GM21526 (cell line): ENCODE data around the gene TIPARP.
"Not testable (repeated sequence)": the region's sequence is repeated elsewhere in the genome, so short reads cannot be mapped to it uniquely, and the experiment has no call there.

ENCODE experiments used
- ATAC-seq: cut with Tn5 transposase; IDR thresholded peaks from one replicate; pipeline ENCODE4 v1.9.1; 2021; ENCODE audit warnings: moderate library complexity; ENCODE audit not compliant: unreplicated experiment, low FRiP score

The TIPARP gene

GRCh38 chr3:156644958-156645357 lies 29.4 kb upstream of the TIPARP start:
- ATAC-seq, result no peak

DNA sequence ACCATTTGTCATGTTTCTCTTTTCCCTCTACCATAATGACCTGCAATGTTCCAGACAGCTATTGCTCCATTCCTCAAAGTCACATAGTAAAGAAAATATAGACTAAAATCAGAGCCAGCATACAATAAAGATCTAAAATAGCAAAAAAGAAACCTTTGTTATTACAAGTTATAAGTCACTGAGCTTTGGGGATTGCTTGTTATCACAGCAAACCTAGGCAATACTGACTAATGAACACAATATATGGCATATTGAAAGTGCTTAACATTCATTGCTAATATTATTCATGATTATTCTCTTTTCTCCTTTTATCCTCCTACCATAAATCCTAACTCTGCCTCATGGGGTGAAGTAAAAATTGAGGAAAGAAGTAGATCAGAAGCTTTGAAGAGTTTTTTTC lies 27.4 kb upstream of the TIPARP start:
- no peak for ATAC-seq

DNA sequence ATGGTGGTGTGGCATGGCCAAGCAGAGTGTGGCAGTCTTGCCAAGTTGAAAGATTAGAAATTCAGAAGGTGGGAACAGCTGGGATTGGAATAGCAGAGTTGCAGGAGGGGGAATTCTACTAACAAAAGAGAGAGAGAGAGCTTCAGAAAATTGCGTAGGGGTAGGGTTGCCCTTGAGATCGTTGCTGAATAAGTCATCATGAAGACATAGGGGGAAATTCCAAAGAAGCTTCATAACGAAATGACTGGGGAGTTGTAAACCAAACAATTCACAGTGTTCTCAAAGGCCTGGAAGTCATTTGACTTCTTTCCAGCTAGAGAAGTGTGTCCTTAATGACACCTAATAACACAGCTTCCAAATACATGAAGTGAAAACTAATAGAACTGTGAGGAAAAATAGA lies 26.3 kb upstream of the TIPARP start:
- ATAC-seq, result no peak

DNA sequence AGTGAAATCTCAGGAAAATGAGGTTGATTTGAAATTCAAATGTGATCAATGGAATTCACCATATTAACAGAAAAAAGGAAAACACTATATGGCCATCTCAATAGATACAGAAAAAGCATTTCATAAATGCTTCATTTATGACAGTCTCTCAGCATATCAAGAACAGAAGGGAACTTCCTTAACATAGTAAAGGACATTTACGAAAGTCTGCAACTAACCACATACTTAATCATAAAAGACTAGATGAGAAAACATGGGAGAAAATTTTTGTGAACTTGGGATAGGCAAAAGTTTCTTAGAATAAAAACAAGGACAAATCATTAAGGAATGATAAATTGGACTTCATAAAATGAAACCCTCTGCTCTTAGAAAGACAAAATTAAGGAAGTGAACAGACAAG lies 24.7 kb upstream of the TIPARP start:
- ATAC-seq, result no peak

DNA sequence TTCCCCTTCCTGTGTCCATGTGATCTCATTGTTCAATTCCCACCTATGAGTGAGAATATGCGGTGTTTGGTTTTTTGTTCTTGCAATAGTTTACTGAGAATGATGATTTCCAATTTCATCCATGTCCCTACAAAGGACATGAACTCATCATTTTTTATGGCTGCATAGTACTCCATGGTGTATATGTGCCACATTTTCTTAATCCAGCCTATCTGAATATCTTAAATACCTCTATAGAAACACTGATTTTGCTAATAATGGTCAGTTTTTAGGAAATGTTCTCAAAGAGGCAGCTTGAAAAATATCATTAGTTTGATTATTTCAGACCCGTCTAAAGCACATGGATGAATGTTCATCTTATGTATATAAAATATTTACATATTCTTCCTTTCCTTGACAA lies 21.7 kb upstream of the TIPARP start:
- not testable (repeated sequence) for ATAC-seq

DNA sequence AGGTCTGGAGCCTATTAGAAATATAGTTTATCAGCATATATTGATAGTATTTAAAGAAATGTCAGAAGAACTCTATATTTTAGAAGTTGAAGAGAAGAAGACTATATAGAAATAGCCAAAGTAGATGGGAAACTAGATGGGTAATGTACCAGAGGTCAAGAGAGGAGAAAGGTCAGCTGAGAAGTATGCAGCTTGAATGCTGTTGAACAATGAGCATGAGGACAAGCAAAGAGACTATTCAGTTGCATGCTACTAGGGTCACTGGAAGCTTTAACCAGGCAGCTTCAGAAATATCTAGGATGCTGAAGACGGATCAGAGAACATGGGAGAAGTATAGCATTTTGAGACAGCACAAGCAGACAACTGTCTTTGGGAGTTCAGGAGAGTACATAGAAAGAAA lies 19.6 kb upstream of the TIPARP start:
- ATAC-seq, result no peak

DNA sequence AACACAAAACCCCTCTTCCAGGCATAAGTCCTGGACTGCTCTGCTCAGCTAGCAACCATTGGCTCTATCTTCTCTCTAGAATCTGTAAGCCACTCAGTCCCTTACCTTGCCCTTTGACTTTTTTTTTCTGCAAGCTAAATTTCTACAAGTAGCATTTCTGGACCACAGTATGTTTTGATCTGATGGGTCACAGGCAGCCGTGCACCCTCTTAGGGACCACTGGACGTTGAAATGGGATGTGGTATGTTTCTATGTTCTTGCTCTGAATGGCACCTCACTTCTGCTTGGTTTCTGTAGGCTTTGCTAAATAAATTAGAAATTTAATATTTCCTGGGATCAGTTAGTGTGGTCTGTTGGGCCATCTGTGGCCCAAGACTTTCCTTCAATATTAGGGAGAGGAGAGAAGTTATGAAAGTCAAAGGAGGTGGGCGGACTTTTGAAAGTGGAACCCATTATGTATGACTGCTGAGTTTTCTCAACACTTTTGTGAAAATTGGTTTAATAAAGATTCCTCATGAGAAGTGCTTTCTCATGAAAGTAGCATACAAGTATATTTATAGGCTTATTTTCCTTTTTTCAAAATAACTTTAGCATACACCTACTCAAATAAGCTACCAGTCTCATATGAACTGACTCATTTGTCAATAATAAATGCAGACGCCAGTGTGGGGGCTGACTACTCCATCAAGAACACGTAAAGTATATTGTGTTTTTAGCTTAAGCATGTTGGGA lies 18.4 kb upstream of the TIPARP start:
- ATAC-seq, result no peak

GRCh38 chr3:156657440-156657839 lies 16.9 kb upstream of the TIPARP start:
- ATAC-seq, result no peak

GRCh38 chr3:156657862-156658731 lies 16.3 kb upstream of the TIPARP start:
- no peak for ATAC-seq

GRCh38 chr3:156658732-156659090 lies 15.7 kb upstream of the TIPARP start:
- ATAC-seq, result no peak

- ATAC-seq, result no peak
Observed at GRCh38 chr3:156659260-156659659, 15.1 kb upstream of the TIPARP start.

GRCh38 chr3:156661155-156661554 lies 13.2 kb upstream of the TIPARP start:
- ATAC-seq, result no peak

- ATAC-seq, result no peak
Observed at GRCh38 chr3:156664011-156664830, 10.2 kb upstream of the TIPARP start.

GRCh38 chr3:156664831-156665178 lies 9.6 kb upstream of the TIPARP start:
- ATAC-seq, result peak; percentile 65

GRCh38 chr3:156665291-156665690 lies 9.1 kb upstream of the TIPARP start:
- ATAC-seq, result peak; percentile 1

DNA sequence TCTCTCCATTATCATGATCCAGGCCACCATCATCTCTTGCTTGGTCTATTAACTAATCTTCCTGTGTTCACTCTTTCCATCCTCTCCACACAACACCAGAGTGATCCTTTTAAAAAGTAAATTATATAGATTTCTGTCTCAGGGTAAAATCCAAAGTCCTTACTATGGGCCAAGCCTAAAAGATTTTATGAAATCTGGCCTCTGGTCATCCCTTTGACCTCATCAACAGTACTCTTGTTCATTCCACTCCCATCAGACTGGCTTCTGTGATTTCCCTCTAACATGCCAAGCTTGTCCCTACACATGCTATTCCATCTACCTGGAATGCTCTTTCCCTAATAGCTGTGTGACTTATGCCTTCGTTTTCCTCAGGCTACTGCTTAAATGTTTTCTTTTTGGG lies 8.3 kb upstream of the TIPARP start:
- ATAC-seq, result no peak

DNA sequence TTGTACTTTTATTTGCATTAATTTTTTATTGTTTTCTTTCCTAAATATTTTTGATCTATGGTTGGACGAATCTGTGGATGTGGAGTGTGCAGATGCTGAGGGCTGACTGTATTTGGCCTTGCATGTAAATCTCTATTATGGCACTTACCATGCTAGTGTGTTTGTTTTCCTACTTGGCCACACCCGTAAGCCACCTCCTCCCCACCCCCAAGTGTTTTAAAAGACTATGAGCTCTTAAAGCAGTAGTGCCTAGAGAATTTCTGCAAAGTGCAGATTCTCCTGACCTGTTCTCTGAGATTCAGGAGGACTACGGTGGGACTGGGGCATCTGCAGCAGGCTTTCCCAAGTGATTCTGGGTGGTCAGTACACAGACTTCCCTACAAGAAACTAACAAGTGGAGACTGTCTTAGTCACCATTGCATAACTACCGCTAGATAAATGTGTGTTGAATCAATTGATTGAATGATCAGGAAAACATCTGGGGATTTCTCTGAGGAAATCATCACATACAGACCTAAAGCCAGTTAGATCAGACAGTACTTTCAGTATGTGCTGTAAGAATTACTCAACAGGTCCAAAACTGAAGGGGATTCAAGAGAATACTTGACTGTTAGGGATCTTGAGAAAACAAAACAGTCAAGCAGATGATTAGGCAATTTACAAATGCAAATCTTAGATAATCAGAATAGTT lies 6.2 kb upstream of the TIPARP start:
- no peak for ATAC-seq

GRCh38 chr3:156670077-156670476 lies 4.3 kb upstream of the TIPARP start:
- no peak for ATAC-seq

DNA sequence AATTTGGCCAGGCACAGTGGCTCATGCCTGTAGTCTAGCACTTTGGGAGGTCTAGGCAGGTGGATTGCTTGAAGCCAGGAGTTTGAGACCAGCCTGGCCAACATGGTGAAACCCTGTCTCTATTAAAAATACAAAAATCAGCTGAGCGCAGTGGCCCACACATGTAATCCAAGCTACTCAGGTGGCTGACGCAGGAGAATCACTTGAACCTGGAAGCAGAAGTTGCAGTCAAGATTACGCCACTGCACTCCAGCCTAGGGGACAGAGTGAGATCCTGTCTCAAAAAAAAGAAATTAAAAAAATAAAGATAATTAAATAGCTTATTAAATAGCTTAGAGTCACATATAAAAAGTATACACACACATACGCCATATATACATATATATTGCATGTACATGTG lies 3.7 kb upstream of the TIPARP start:
- ATAC-seq, result no peak

DNA sequence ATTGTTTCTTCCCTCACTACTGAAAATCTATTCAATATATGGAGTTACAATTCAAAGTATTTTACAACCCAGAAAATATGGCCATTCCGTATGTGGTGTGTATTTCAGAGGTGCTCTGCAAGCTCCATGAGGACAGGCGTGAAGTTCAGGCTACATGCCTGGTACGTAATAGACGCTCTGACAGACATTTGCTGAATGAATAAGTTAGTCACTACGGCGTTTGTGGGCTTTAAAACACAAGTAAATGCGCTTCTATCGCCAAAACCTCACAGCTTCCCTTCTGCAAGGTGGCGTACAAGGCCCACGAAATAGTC lies 701 bp upstream of the TIPARP start:
- no peak for ATAC-seq
